Activated T-cell treated with anti-CD3 and anti-CD28 coated beads for 24 hours (primary cell): ENCODE results near the gene WBP4.
"Not testable (repeated sequence)": the region's sequence is repeated elsewhere in the genome, so short reads cannot be mapped to it uniquely, and the experiment has no call there.

ENCODE experiments used
- DNase-seq: peaks from one replicate; pipeline ENCODE4 v3.0.0-alpha.2; 2020; ENCODE audit warnings: low read depth

The WBP4 gene

GRCh38 chr13:41085961-41086585 is 24.8 kb downstream of the WBP4 start:
- DNase-seq, result no peak

GRCh38 chr13:41095681-41096080 is 34.4 kb downstream of the WBP4 start:
- not testable (repeated sequence) for DNase-seq

GRCh38 chr13:41098761-41099160 is 37.5 kb downstream of the WBP4 start:
- no peak for DNase-seq

GRCh38 chr13:41099986-41100385 is 38.7 kb downstream of the WBP4 start:
- DNase-seq, result no peak

- DNase-seq, result no peak
Observed at GRCh38 chr13:41107104-41107571, 45.8 kb downstream of the WBP4 start.

- DNase-seq, result no peak
Observed at GRCh38 chr13:41107584-41108014, 46.3 kb downstream of the WBP4 start.

- no peak for DNase-seq
Observed at GRCh38 chr13:41111454-41111853, 50.1 kb downstream of the WBP4 start.

- DNase-seq, result no peak
Observed at GRCh38 chr13:41117869-41118268, 56.6 kb downstream of the WBP4 start.

GRCh38 chr13:41122838-41123237 is 61.5 kb downstream of the WBP4 start:
- no peak for DNase-seq

GRCh38 chr13:41127701-41128100 is 66.4 kb downstream of the WBP4 start:
- no peak for DNase-seq

GRCh38 chr13:41130356-41130755 is 69.0 kb downstream of the WBP4 start:
- no peak for DNase-seq

- not testable (repeated sequence) for DNase-seq
Observed at GRCh38 chr13:41131189-41131588, 69.9 kb downstream of the WBP4 start.

GRCh38 chr13:41131660-41132511 is 70.6 kb downstream of the WBP4 start:
- not testable (repeated sequence) for DNase-seq

- DNase-seq, result peak; percentile 94
Observed at GRCh38 chr13:41132512-41133152, 71.3 kb downstream of the WBP4 start, which contains the start of gene KBTBD6. Gene KBTBD6 (minus strand): TSS chr13:41132802. CDS start chr13:41132511, 291 bp downstream.
